T-helper 1 cell treated with Interleukin-12 subunit alpha and Interleukin-12 subunit beta and Interleukin-4 antibody, amounts not matched to agents 30 μg/mL and 1 μg/mL, for 36 hours (primary cell): Measurements from ENCODE around the gene CTF1.

Experiments used
- H3K27ac Mint-ChIP-seq: one replicate; pipeline ENCODE4 v1.8.0; 2021; ENCODE audit warnings: mild to moderate bottlenecking, mixed read lengths
- H3K27me3 Mint-ChIP-seq: one replicate; pipeline ENCODE4 v1.8.0; 2021; ENCODE audit warnings: low read depth, mixed read lengths
- H3K36me3 Mint-ChIP-seq: one replicate; pipeline ENCODE4 v1.8.0; 2021; ENCODE audit warnings: low read depth, mixed read lengths
- H3K4me1 Mint-ChIP-seq: one replicate; pipeline ENCODE4 v1.8.0; 2021; ENCODE audit warnings: low read depth, mixed read lengths
- H3K4me3 Mint-ChIP-seq: one replicate; pipeline ENCODE4 v1.8.0; 2021; ENCODE audit warnings: mild to moderate bottlenecking, moderate library complexity, mixed read lengths
- H3K9me3 Mint-ChIP-seq: one replicate; pipeline ENCODE4 v1.8.0; 2021; ENCODE audit warnings: mixed read lengths

The CTF1 gene

DNA sequence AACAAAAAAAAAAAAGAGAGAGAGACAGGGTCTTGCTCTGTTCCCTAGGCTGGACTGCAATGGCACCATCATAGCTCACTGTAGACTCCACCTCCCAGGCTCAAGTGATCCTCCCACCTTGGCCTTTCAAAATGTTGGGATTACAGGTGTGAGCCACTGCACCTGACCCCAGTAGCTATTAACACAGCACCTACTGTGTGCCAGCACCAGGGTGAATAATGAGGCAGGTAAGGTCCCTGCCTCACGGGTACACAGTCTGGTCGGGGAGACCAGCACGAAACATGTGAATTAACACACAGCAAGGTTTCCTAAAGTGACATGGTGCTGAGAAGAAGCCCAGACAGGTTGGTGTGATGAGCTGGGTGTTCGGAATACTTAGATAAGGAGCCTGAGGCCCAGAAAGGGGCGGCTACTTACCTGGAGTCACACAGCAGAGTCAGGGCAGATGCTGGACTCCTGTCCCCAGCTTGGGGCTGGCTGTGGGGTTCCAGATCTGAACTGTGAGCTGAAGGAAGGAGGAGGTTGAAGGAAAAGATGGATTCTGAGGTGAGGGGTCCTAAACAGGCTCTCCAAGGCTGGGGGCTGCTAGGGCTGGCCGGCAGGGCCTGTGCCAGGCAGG, 16.5 kb downstream of the CTF1 start:
- H3K27ac Mint-ChIP-seq: no peak overlapping the region
- H3K36me3 Mint-ChIP-seq: no peaks in the 10 kb centered on the region
- H3K4me3 Mint-ChIP-seq: no peak overlapping the region
- H3K4me1 Mint-ChIP-seq: peaks cover 1% of the 10 kb centered on the region
- H3K9me3 Mint-ChIP-seq: no peaks in the 10 kb centered on the region
- H3K27me3 Mint-ChIP-seq: no peaks in the 10 kb centered on the region

- H3K4me1 Mint-ChIP-seq: no peaks in the 10 kb centered on the region
- no peak overlapping the region for H3K4me3 Mint-ChIP-seq
- no peaks in the 10 kb centered on the region for H3K27me3 Mint-ChIP-seq
- no peaks in the 10 kb centered on the region for H3K9me3 Mint-ChIP-seq
- no peaks in the 10 kb centered on the region for H3K36me3 Mint-ChIP-seq
- H3K27ac Mint-ChIP-seq: no peak overlapping the region
These were observed 18.4 kb downstream of the CTF1 start for GRCh38 chr16:30914830-30915229.

- Mint-ChIP-seq H3K4me1 (peaks cover 9% of the 10 kb centered on the region), H3K9me3 (no peaks in the 10 kb centered on the region), H3K27me3 (no peaks in the 10 kb centered on the region), H3K27ac (no peak overlapping the region), H3K36me3 (no peaks in the 10 kb centered on the region), H3K4me3 (no peak overlapping the region)
These were observed 22.2 kb downstream of the CTF1 start for GRCh38 chr16:30918614-30919013.

DNA sequence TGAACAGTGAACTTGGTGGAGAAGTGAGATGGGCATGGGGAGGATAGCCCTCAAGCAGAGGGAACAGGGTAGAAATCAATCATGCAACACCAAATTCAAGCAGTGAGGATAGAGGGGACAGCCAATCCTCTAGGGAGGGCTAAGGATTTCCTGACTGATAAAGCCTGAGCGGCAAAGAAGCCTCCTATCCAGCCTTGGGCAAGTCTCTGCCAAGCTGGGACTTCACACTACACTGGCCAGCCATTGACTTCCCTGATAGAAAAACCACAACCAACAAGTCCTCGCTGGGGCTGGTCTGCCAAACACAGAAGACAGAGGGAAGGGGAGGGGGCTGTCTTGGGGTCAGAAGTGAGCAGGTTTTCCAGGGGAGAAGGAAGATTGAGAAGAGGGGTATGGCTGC, 24.5 kb downstream of the CTF1 start:
- H3K27me3 Mint-ChIP-seq: no peaks in the 10 kb centered on the region
- H3K4me3 Mint-ChIP-seq: peak overlapping the region; percentile 60
- H3K36me3 Mint-ChIP-seq: no peaks in the 10 kb centered on the region
- peaks cover 17% of the 10 kb centered on the region for H3K4me1 Mint-ChIP-seq
- H3K27ac Mint-ChIP-seq: peak overlapping the region; percentile 36
- H3K9me3 Mint-ChIP-seq: no peaks in the 10 kb centered on the region

DNA sequence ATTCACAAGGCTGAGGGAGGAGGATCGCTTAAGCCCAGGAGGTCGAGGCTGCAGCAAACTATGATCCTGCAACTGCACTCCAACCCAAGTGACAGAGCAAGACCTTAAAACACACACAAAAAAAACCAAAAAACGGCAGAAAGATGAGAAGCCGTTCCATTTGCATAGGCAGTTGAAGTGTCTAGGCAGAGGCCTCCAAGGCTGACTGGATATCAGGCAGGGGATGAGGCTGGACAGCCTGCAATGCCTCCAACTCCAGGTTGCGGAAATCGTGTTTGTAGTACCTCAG, 25.0 kb downstream of the CTF1 start:
- no peaks in the 10 kb centered on the region for H3K9me3 Mint-ChIP-seq
- peak overlapping the region; percentile 100 for H3K4me3 Mint-ChIP-seq
- no peaks in the 10 kb centered on the region for H3K36me3 Mint-ChIP-seq
- H3K4me1 Mint-ChIP-seq: peaks cover 17% of the 10 kb centered on the region
- no peaks in the 10 kb centered on the region for H3K27me3 Mint-ChIP-seq
- H3K27ac Mint-ChIP-seq: peak overlapping the region; percentile 100

DNA sequence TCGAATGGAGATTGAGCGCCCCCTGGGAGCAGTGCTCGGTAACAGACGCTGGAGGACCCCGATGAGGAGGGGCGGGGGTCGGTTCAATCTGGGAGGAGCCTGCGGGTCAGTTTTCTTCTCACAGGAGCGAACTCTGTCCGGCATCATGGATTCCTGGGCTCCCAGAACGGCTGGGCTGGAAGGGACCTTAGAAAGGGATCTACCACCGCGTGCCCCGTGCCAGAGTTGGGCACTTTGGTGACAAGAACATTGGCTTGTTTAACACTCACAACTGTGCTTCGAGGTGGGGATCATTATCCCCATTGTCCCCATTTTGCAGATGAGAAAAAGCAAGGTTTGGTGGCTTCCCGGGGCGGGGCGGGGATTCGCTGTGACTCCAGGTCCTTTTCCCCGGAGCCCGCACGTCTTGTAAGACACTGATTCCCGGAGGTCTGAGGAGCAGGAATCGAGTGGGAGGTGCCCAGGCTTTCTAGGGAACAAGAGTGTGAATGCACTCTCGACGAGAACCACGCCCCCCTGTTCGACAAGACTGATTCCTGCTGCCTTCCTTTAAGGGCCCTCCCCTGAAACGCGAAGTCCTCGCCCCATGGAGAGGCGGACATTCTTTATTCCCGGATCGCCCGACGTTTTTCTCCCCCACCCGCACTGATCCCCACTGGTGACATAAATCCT, 25.5 kb downstream of the CTF1 start:
- no peaks in the 10 kb centered on the region for H3K9me3 Mint-ChIP-seq

DNA sequence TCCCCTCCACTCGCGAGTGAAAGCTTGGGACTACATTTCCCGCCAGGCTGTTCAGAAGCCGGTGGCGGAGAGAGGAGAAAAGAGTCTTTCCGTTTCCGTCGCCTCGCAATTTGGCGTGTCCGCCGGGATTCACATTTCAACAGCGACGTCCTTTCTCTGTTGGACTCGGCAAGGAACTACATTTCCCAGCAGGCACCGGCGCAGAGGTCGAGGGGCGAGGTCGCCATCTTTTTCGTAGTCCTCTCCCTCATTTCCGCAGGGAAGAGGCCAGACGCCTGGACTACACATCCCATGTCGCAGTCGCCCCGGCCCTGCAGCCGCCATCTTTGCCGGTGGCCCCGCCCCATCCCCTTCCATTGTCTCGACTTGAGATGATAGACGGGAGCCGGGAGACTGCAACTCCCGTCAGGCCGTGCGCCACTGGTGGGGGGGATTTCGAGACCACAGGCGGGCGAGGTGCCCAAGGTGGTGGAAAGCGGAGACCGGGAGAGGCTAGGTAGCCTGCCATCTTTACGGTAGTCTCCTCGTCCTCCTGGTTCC, 26.1 kb downstream of the CTF1 start:
- no peaks in the 10 kb centered on the region for H3K36me3 Mint-ChIP-seq
- peak overlapping the region; percentile 100 for H3K4me3 Mint-ChIP-seq
- no peaks in the 10 kb centered on the region for H3K27me3 Mint-ChIP-seq
- peak overlapping the region; percentile 100 for H3K27ac Mint-ChIP-seq
- peaks cover 20% of the 10 kb centered on the region for H3K4me1 Mint-ChIP-seq
- H3K9me3 Mint-ChIP-seq: no peaks in the 10 kb centered on the region

More for the DNA sequence above, 25.5 kb downstream of the CTF1 start:
- Mint-ChIP-seq H3K4me1 (peaks cover 20% of the 10 kb centered on the region), H3K36me3 (no peaks in the 10 kb centered on the region), H3K27me3 (no peaks in the 10 kb centered on the region), H3K27ac (peak overlapping the region; percentile 100), H3K4me3 (peak overlapping the region; percentile 100)

GRCh38 chr16:30922960-30923535, 26.6 kb downstream of the CTF1 start:
- Mint-ChIP-seq H3K27me3 (no peaks in the 10 kb centered on the region), H3K27ac (peak overlapping the region; percentile 100), H3K4me1 (peaks cover 20% of the 10 kb centered on the region), H3K36me3 (no peaks in the 10 kb centered on the region), H3K4me3 (peak overlapping the region; percentile 100), H3K9me3 (no peaks in the 10 kb centered on the region)

DNA sequence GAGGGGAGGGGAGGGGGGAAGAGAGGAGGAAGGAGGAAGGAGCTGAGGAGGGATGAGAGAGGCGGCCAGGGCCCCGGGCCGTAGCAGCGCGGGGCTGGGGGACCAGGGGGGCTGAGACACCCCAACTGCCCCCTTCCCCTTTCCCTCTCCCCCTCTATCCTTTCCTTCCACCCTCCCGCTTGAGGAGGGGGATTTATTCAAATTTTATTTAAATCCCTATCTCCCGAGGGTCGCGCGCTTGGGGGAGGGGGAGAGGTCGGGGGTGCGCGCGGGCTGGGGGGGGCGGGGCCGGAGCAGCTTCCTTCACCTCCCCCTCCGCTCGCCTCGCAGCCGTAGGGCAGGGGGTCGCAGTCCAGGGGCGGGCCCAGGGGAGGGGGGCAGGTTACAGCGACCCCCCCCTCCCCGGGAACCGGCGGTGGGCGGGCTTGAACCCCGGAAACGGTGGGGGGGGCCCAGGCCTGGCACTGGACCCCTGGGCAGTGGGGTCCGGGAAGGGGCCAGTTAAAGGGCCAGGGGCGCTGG, 27.2 kb downstream of the CTF1 start, which contains the start of gene FBXL19:
TSS of gene FBXL19 (plus strand) at position 19 of the 522 bp plus-strand sequence. CDS start 2,183 bp downstream, outside the sequence.
- Mint-ChIP-seq H3K4me1 (peaks cover 20% of the 10 kb centered on the region), H3K9me3 (no peaks in the 10 kb centered on the region)

GRCh38 chr16:30924076-30924912, 27.9 kb downstream of the CTF1 start:
- Mint-ChIP-seq H3K36me3 (no peaks in the 10 kb centered on the region), H3K9me3 (no peaks in the 10 kb centered on the region), H3K27ac (no peak overlapping the region), H3K4me3 (peak overlapping the region; percentile 75), H3K27me3 (no peaks in the 10 kb centered on the region), H3K4me1 (peaks cover 20% of the 10 kb centered on the region)

More for the DNA sequence above, 27.2 kb downstream of the CTF1 start, which contains the start of gene FBXL19:
- Mint-ChIP-seq H3K27ac (peak within 1 kb of the TSS; percentile 100), H3K36me3 (no peaks in the 10 kb centered on the region), H3K27me3 (no peaks in the 10 kb centered on the region), H3K4me3 (peak within 1 kb of the TSS; percentile 100)

- Mint-ChIP-seq H3K27ac (no peak overlapping the region), H3K9me3 (no peaks in the 10 kb centered on the region), H3K36me3 (no peaks in the 10 kb centered on the region), H3K27me3 (no peaks in the 10 kb centered on the region), H3K4me1 (peaks cover 20% of the 10 kb centered on the region), H3K4me3 (peak overlapping the region; percentile 69)
These were observed 28.7 kb downstream of the CTF1 start for GRCh38 chr16:30924913-30925631.

DNA sequence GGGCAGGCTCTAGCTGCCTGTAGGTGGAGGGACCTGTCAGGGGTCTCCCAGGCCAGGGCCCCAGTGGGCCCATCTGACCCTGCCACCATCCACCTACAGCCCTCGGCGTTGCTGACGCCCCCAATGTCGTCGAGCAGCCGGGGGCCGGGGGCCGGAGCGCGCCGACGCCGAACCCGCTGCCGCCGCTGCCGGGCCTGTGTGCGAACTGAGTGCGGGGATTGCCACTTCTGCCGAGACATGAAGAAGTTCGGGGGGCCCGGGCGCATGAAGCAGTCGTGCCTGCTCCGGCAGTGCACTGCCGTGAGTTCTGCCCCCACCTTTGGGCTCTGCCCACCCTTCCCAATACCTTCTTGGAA, 29.2 kb downstream of the CTF1 start:
- Mint-ChIP-seq H3K27me3 (no peaks in the 10 kb centered on the region), H3K36me3 (no peaks in the 10 kb centered on the region), H3K4me3 (no peak overlapping the region), H3K4me1 (peaks cover 20% of the 10 kb centered on the region), H3K9me3 (no peaks in the 10 kb centered on the region), H3K27ac (no peak overlapping the region)

GRCh38 chr16:30925995-30926811, 29.8 kb downstream of the CTF1 start:
- Mint-ChIP-seq H3K4me1 (peaks cover 18% of the 10 kb centered on the region), H3K9me3 (no peaks in the 10 kb centered on the region), H3K36me3 (peaks cover 2% of the 10 kb centered on the region), H3K27ac (no peak overlapping the region), H3K4me3 (peak overlapping the region; percentile 27), H3K27me3 (no peaks in the 10 kb centered on the region)
